ENCODE data around the gene PTPRS. TPM values are rescaled to one million over a fixed set of nuclear protein-coding genes. Genes with fewer than 3 reads are reported as not detected.

Gene PTPRS
- total RNA-seq, 1 donor from 2014 or later: 7.3 TPM

- DNase-seq (ENCODE audit: low spot score): no peak
- no peak for ATAC-seq
Observed at GRCh38 chr19:5309438-5310204, 31.0 kb downstream of the PTPRS start.

- DNase-seq (ENCODE audit: low spot score) (no peak), ATAC-seq (no peak)
Observed at GRCh38 chr19:5308451-5309437, 31.9 kb downstream of the PTPRS start.

GRCh38 chr19:5307655-5308054 is 33.0 kb downstream of the PTPRS start:
- no peak for ATAC-seq

GRCh38 chr19:5305163-5305562 is 35.4 kb downstream of the PTPRS start:
- DNase-seq (ENCODE audit: low spot score) (no peak), ATAC-seq (no peak)

More at GRCh38 chr19:5307655-5308054, 33.0 kb downstream of the PTPRS start:
- DNase-seq (ENCODE audit: low spot score): no peak

GRCh38 chr19:5304486-5304885 is 36.1 kb downstream of the PTPRS start:
- ATAC-seq (no peak), DNase-seq (ENCODE audit: low spot score) (no peak)

- DNase-seq (ENCODE audit: low spot score) (no peak), ATAC-seq (no peak)
Observed at GRCh38 chr19:5303208-5303607, 37.4 kb downstream of the PTPRS start.

GRCh38 chr19:5302396-5302795 is 38.2 kb downstream of the PTPRS start:
- DNase-seq (ENCODE audit: low spot score) (no peak), ATAC-seq (no peak)

- DNase-seq (ENCODE audit: low spot score): no peak
- no peak for ATAC-seq
Observed at GRCh38 chr19:5299137-5299536, 41.5 kb downstream of the PTPRS start.

GRCh38 chr19:5298471-5298901 is 42.1 kb downstream of the PTPRS start:
- ATAC-seq: no peak
- no peak for DNase-seq (ENCODE audit: low spot score)

GRCh38 chr19:5297272-5297669 is 43.3 kb downstream of the PTPRS start:
- ATAC-seq: no peak
- no peak for DNase-seq (ENCODE audit: low spot score)

GRCh38 chr19:5296457-5297271 is 43.9 kb downstream of the PTPRS start:
- DNase-seq (ENCODE audit: low spot score) (no peak), ATAC-seq (no peak)

GRCh38 chr19:5296021-5296420 is 44.6 kb downstream of the PTPRS start:
- DNase-seq (ENCODE audit: low spot score) (no peak), ATAC-seq (no peak)

GRCh38 chr19:5294403-5295160 is 46.0 kb downstream of the PTPRS start:
- no peak for ATAC-seq

GRCh38 chr19:5293612-5294378 is 46.8 kb downstream of the PTPRS start:
- DNase-seq (ENCODE audit: low spot score) (no peak), ATAC-seq (peak; percentile 11)

More at GRCh38 chr19:5294403-5295160, 46.0 kb downstream of the PTPRS start:
- no peak for DNase-seq (ENCODE audit: low spot score)

- ATAC-seq: peak; percentile 76
- no peak for DNase-seq (ENCODE audit: low spot score)
Observed at GRCh38 chr19:5292822-5293611, 47.6 kb downstream of the PTPRS start.

GRCh38 chr19:5292453-5292821 is 48.2 kb downstream of the PTPRS start:
- ATAC-seq: no peak
- DNase-seq (ENCODE audit: low spot score): no peak

- ATAC-seq (no peak), DNase-seq (ENCODE audit: low spot score) (no peak)
Observed at GRCh38 chr19:5291588-5292193, 48.9 kb downstream of the PTPRS start.

Measured in left lobe of liver (tissue), 2 donors.